GM21447 (cell line): ENCODE data around the gene TSPAN17.
"Not testable (repeated sequence)": the region's sequence is repeated elsewhere in the genome, so short reads cannot be mapped to it uniquely, and the experiment has no call there.

Source experiments
- ATAC-seq: cut with Tn5 transposase; IDR thresholded peaks from one replicate; pipeline ENCODE4 v1.9.1; 2021; ENCODE audit not compliant: unreplicated experiment

Gene TSPAN17

GRCh38 chr5:176676361-176676824, 29.1 kb downstream of the TSPAN17 start:
- peak; percentile 88 for ATAC-seq

GRCh38 chr5:176677209-176677939, 30.1 kb downstream of the TSPAN17 start:
- no peak for ATAC-seq

- ATAC-seq, result no peak
Observed at GRCh38 chr5:176678584-176678983, 31.3 kb downstream of the TSPAN17 start.

GRCh38 chr5:176679365-176680225, 32.3 kb downstream of the TSPAN17 start:
- no peak for ATAC-seq

- ATAC-seq, result no peak
Observed at GRCh38 chr5:176680226-176680563, 32.9 kb downstream of the TSPAN17 start.

GRCh38 chr5:176682016-176682531, 34.8 kb downstream of the TSPAN17 start:
- ATAC-seq, result no peak

- no peak for ATAC-seq
Observed at GRCh38 chr5:176685010-176685409, 37.7 kb downstream of the TSPAN17 start.

GRCh38 chr5:176687247-176687646, 40.0 kb downstream of the TSPAN17 start:
- ATAC-seq, result no peak

- ATAC-seq, result no peak
Observed at GRCh38 chr5:176687881-176688280, 40.6 kb downstream of the TSPAN17 start.

- no peak for ATAC-seq
Observed at GRCh38 chr5:176690911-176691310, 43.6 kb downstream of the TSPAN17 start.

- no peak for ATAC-seq
Observed at GRCh38 chr5:176691524-176691923, 44.2 kb downstream of the TSPAN17 start.

- no peak for ATAC-seq
Observed at GRCh38 chr5:176692326-176692725, 45.0 kb downstream of the TSPAN17 start.

GRCh38 chr5:176692839-176693476, 45.7 kb downstream of the TSPAN17 start:
- no peak for ATAC-seq

GRCh38 chr5:176693477-176693851, 46.2 kb downstream of the TSPAN17 start:
- ATAC-seq, result no peak

- no peak for ATAC-seq
Observed at GRCh38 chr5:176694146-176694545, 46.9 kb downstream of the TSPAN17 start.

- ATAC-seq, result no peak
Observed at GRCh38 chr5:176694631-176695030, 47.3 kb downstream of the TSPAN17 start.

GRCh38 chr5:176695073-176695472, 47.8 kb downstream of the TSPAN17 start:
- no peak for ATAC-seq

- no peak for ATAC-seq
Observed at GRCh38 chr5:176697267-176697933, 50.1 kb downstream of the TSPAN17 start.

- no peak for ATAC-seq
Observed at GRCh38 chr5:176697934-176698538, 50.8 kb downstream of the TSPAN17 start.

- not testable (repeated sequence) for ATAC-seq
Observed at GRCh38 chr5:176699446-176699845, 52.2 kb downstream of the TSPAN17 start.
